Upper lobe of left lung (tissue), 6 donors: Measurements from ENCODE around the gene SIGLEC9. TPM values are rescaled to one million over a fixed set of nuclear protein-coding genes. Genes with fewer than 3 reads are reported as not detected.
A peak's percentile ranks its signal among the peaks of the same experiment; 100 is the strongest.

Source experiments
- ATAC-seq, 2 donors: fragments of 200-7000 bp; cut with Tn5 transposase; one replicate each; pipeline ENCODE4 v1.9.1; 2022; ENCODE audit warnings: mild to moderate bottlenecking in 2 of 2, moderate library complexity in 2 of 2; ENCODE audit not compliant: low FRiP score in 2 of 2
- DNase-seq, 2 donors: peaks; one replicate each; pipeline ENCODE4 v3.0.0-alpha.2; 2019 to 2020
- H3K27ac ChIP-seq, 4 donors: fragments of 200-600 bp; sonication (generic); one replicate each; pipeline ENCODE4 v1.5.1; 2016 to 2019
- H3K27me3 ChIP-seq, 4 donors: fragments of 200-600 bp; sonication (generic); one replicate each; pipeline ENCODE4 v1.5.1; 2017 to 2019
- H3K36me3 ChIP-seq, 4 donors: fragments of 200-600 bp; sonication (generic); one replicate each; pipeline ENCODE4 v1.5.1; 2016 to 2019
- H3K4me1 ChIP-seq, 4 donors: fragments of 200-600 bp; sonication (generic); one replicate each; pipeline ENCODE4 v1.5.1; 2018 to 2019
- H3K4me3 ChIP-seq, 4 donors: fragments of 200-600 bp; sonication (generic); one replicate each; pipeline ENCODE4 v1.5.1; 2017 to 2019; ENCODE audit warnings: mild to moderate bottlenecking in 2 of 4, moderate library complexity in 1 of 4
- H3K9me3 ChIP-seq, 4 donors: fragments of 200-600 bp; sonication (generic); one replicate each; pipeline ENCODE4 v1.5.1; 2018 to 2019
- CTCF ChIP-seq, 6 experiments: fragments of 450-650 bp in 4 of 6; fragments of 200-600 bp in 2 of 6; sonication (generic) in 2 of 6; IDR thresholded peaks; one replicate each; pipeline ENCODE4 v1.5.1; 2016 to 2019; ENCODE audit warnings: antibody characterized with exemption in 6 of 6
- EP300 ChIP-seq, 4 donors: sonication (generic); formaldehyde crosslinking; IDR thresholded peaks; one replicate each; pipeline ENCODE4 v1.5.1; 2017; ENCODE audit warnings: antibody characterized with exemption in 4 of 4, control low read depth in 2 of 4
- POLR2A ChIP-seq, 4 donors: fragments of 450-650 bp; IDR thresholded peaks; one replicate each; pipeline ENCODE4 v1.5.1; 2016 to 2017; ENCODE audit warnings: antibody characterized with exemption in 4 of 4, mild to moderate bottlenecking in 2 of 4
- POLR2AphosphoS5 ChIP-seq, 2 donors: sonication (generic); formaldehyde crosslinking; IDR thresholded peaks; one replicate each; pipeline ENCODE4 v1.5.1; 2017; ENCODE audit warnings: antibody characterized with exemption in 2 of 2
- WGBS, 2 donors: methylation state at CpG; one replicate each; pipeline ENCODE4 v1.1.5; 2017 to 2018; 5-methylcytosine and 5-hydroxymethylcytosine counted together
- total RNA-seq, 6 donors: library from RNA; depleted of rRNA in 4 of 6; stranded (reverse); fragments of >200 nt in 4 of 6; gene quantifications; one replicate each; pipeline versions ENCODE4 v1.1.0 to v1.2.1, GENCODE V29; 2016 to 2021
- donor health status: DM: no; HTN: no; CAD: no; lungs with moderate emphysema.
- donor health status: DM: no; HTN: yes; CAD: no; lungs with severe emphysema.

SIGLEC9 gene
- total RNA-seq, 6 donors from 2014 or later = 6.8 to 47.1 (median 24.6) TPM

DNA sequence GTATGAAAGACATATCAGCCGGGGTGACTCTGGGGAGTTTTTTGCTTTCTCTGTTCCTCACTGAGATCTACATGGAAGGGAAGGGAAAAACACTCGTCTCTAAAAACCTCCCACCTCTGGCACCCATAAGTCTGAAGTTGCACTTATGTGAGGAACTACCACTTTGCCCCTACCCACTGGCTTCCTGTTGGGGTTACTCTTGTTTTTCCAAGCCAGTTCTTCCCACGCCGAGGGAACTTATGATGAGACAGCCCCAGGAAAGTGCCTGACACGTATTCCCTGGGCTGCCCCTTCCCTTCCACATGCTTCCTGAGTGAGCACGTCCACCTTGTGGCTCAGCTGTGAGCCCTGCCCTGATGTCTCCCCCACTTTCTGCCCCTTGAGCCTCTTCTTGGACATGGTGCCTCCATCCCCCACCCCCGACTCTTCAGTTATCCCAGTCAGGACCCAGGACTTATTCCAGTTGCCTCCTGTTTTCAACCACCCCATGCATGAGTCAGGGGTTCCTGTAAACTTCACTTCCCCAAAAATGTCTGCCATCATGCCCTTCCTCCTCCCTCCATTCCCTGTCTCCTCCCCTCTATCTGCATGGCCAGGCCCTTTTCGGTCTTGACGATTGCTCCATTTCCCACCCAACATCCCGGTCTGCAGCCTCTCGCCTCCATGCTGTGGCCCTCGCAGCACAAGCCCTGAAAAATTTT, 12.3 kb downstream of the SIGLEC9 start:
- peak overlapping the region; percentile 78 to 89 (median 80) for H3K27ac ChIP-seq

GRCh38 chr19:51137792-51138425, 13.2 kb downstream of the SIGLEC9 start:
- no peak overlapping the region for H3K4me3 ChIP-seq
- H3K27me3 ChIP-seq = no peaks in the 10 kb centered on the region
- ATAC-seq (no peak), DNase-seq (no peak)
- H3K27ac ChIP-seq = peak overlapping the region; percentile 78 to 89 (median 80)
- WGBS, 2 donors = 71 to 80% methylated on average over 7 to 9 of the region's 9 CpGs
- TF ChIP-seq CTCF (IDR thresholded peaks at IDR 0.05) = no peak
- no peak for TF ChIP-seq EP300 (IDR thresholded peaks at IDR 0.05)
- H3K9me3 ChIP-seq = no peaks in the 10 kb centered on the region
- H3K4me1 ChIP-seq = peaks cover 0 to 19% (median 15%) of the 10 kb centered on the region in 4 donors
- H3K36me3 ChIP-seq = no peaks in the 10 kb centered on the region

More for the DNA sequence above, 12.3 kb downstream of the SIGLEC9 start:
- Histone ChIP-seq H3K4me1 (peaks cover 5 to 27% (median 21%) of the 10 kb centered on the region in 4 donors), H3K27me3 (no peaks in the 10 kb centered on the region), H3K36me3 (no peaks in the 10 kb centered on the region), H3K9me3 (no peaks in the 10 kb centered on the region), H3K4me3 (no peak overlapping the region)
- peak in 1 of 2 donors; percentile 51 for TF ChIP-seq POLR2AphosphoS5 (IDR thresholded peaks at IDR 0.05)
- TF ChIP-seq EP300 (IDR thresholded peaks at IDR 0.05) = no peak
- TF ChIP-seq POLR2A (IDR thresholded peaks at IDR 0.05) = peak in 1 of 4 donors; percentile 40
- DNase-seq (peak in 1 of 2 donors; percentile 60), ATAC-seq (peak; percentile 47 to 74)
- WGBS, 2 donors = 51 to 62% methylated on average over 12 of the region's 12 CpGs

- Histone ChIP-seq H3K27me3 (no peaks in the 10 kb centered on the region), H3K36me3 (no peaks in the 10 kb centered on the region), H3K27ac (peak overlapping the region; percentile 78 to 89 (median 80)), H3K4me3 (no peak overlapping the region), H3K4me1 (peaks cover 0 to 16% (median 14%) of the 10 kb centered on the region in 4 donors), H3K9me3 (no peaks in the 10 kb centered on the region)
- DNase-seq (peak in 1 of 2 donors; percentile 81), ATAC-seq (peak; percentile 76 to 81)
- TF ChIP-seq POLR2A (IDR thresholded peaks at IDR 0.05) (peak in 1 of 4 donors; percentile 59), POLR2AphosphoS5 (IDR thresholded peaks at IDR 0.05) (peak; percentile 79 to 81), CTCF (IDR thresholded peaks at IDR 0.05) (no peak), EP300 (IDR thresholded peaks at IDR 0.05) (peak in 1 of 4 donors; percentile 31)
- whole genome bisulfite sequencing, 2 donors = 26 to 46% methylated on average over 4 to 5 of the region's 6 CpGs
Observed at GRCh38 chr19:51138549-51138979, 13.9 kb downstream of the SIGLEC9 start.

GRCh38 chr19:51139299-51140014, 14.8 kb downstream of the SIGLEC9 start:
- ATAC-seq (peak in 1 of 2 donors; percentile 65), DNase-seq (peak in 1 of 2 donors; percentile 59)
- Histone ChIP-seq H3K36me3 (no peaks in the 10 kb centered on the region), H3K9me3 (no peaks in the 10 kb centered on the region), H3K4me3 (no peak overlapping the region), H3K27me3 (no peaks in the 10 kb centered on the region), H3K4me1 (peaks cover 0 to 16% (median 14%) of the 10 kb centered on the region in 4 donors), H3K27ac (peak overlapping the region; percentile 68 to 89 (median 80))
- 51 to 55% methylated on average over 4 of the region's 4 CpGs for WGBS, 2 donors
- TF ChIP-seq EP300 (IDR thresholded peaks at IDR 0.05) (no peak), POLR2A (IDR thresholded peaks at IDR 0.05) (no peak), POLR2AphosphoS5 (IDR thresholded peaks at IDR 0.05) (no peak), CTCF (IDR thresholded peaks at IDR 0.05) (no peak)

GRCh38 chr19:51140441-51140840, 15.7 kb downstream of the SIGLEC9 start:
- no peaks in the 10 kb centered on the region for H3K36me3 ChIP-seq
- ATAC-seq (no peak), DNase-seq (no peak)
- no peaks in the 10 kb centered on the region for H3K27me3 ChIP-seq
- WGBS, 2 donors = 31 to 36% methylated on average over 6 of the region's 6 CpGs
- no peaks in the 10 kb centered on the region for H3K9me3 ChIP-seq
- peaks cover 0 to 16% (median 14%) of the 10 kb centered on the region in 4 donors for H3K4me1 ChIP-seq
- no peak overlapping the region for H3K4me3 ChIP-seq
- H3K27ac ChIP-seq = peak overlapping the region in 1 of 4 donors; percentile 78
- no peak for TF ChIP-seq CTCF (IDR thresholded peaks at IDR 0.05)
- TF ChIP-seq POLR2A (IDR thresholded peaks at IDR 0.05) = no peak
- TF ChIP-seq EP300 (IDR thresholded peaks at IDR 0.05) = no peak
- no peak for TF ChIP-seq POLR2AphosphoS5 (IDR thresholded peaks at IDR 0.05)
